HepG2 (cell line): Measurements from ENCODE around the gene MYEOV. TPM values are rescaled to one million over a fixed set of nuclear protein-coding genes. Genes with fewer than 3 reads are reported as not detected.

Experiments used
- ATAC-seq: fragments of 200-7000 bp; cut with Tn5 transposase; 3 replicates; pipeline ENCODE4 v1.9.1; 2020; ENCODE audit warnings: mild to moderate bottlenecking, moderate library complexity
- BruUV-seq: library from RNA; stranded (reverse); fragments of 400-500 nt; replicated peaks from 2 replicates; lab custom pipeline; 2021; lab: Mats Ljungman, UMichigan
- CTCF ChIA-PET: fragments of 300-600 bp; formaldehyde crosslinking; extraction: SDS; loops from one replicate; lab custom pipeline; 2021; ENCODE audit warnings: low total read pairs, inconsistent platforms, low intra/inter-chr PET ratio; lab: Yijun Ruan, JAX
- POLR2A ChIA-PET: fragments of 350-600 bp; sonication (Branson Sonifier 250); formaldehyde crosslinking; loops from one replicate; lab custom pipeline; 2020; ENCODE audit warnings: antibody characterized with exemption, inconsistent platforms; lab: Yijun Ruan, JAX
- DNase-seq: peaks from one replicate; pipeline ENCODE4 v3.0.0-alpha.2; 2015; ENCODE audit warnings: low spot score
- FAIRE-seq: peaks from 3 replicates; lab custom pipeline; 2011; peaks lifted over from hg19 to GRCh38; lab: Jason Lieb, UNC
- H2AFZ ChIP-seq: one replicate; pipeline ENCODE4 v1.6.1; 2011; ENCODE audit warnings: low read length, inconsistent platforms
- H3K27ac ChIP-seq: fragments of 300-600 bp; 3 replicates; pipeline ENCODE4 v1.8.0; 2011; ENCODE audit warnings: mixed run types, mild to moderate bottlenecking, mixed read lengths, low read length, inconsistent platforms; ENCODE audit not compliant: insufficient read depth; ENCODE audit errors: extremely low read length
- H3K27me3 ChIP-seq, 2 experiments: fragments of 200-600 bp in 1 of 2; 2 replicates in 1 of 2; 3 replicates in 1 of 2; pipeline versions ENCODE4 v1.6.0 to v1.8.0; 2011; ENCODE audit warnings: low read length in 2 of 2, mild to moderate bottlenecking in 2 of 2, moderate library complexity in 2 of 2, inconsistent platforms in 1 of 2; ENCODE audit not compliant: insufficient read depth in 2 of 2, control insufficient read depth in 1 of 2
- H3K36me3 ChIP-seq, 2 experiments: fragments of 200-600 bp in 1 of 2; replicated peaks in 1 of 2; 2 replicates in 1 of 2; 3 replicates in 1 of 2; pipeline versions ENCODE4 v1.5.1 to v1.8.0; 2011; ENCODE audit warnings: low read length in 2 of 2, inconsistent platforms in 1 of 2; ENCODE audit not compliant: insufficient read depth in 2 of 2, control insufficient read depth in 1 of 2
- H3K4me1 ChIP-seq: 2 replicates; pipeline ENCODE4 v1.5.1; 2012; ENCODE audit warnings: low read length, inconsistent platforms; ENCODE audit not compliant: insufficient read depth
- H3K4me2 ChIP-seq: 2 replicates; pipeline ENCODE4 v1.6.0; 2011; ENCODE audit warnings: low read depth, low read length, inconsistent platforms
- H3K4me3 ChIP-seq, 3 experiments: fragments of 200-600 bp in 1 of 3; sonication (generic), shearing (Covaris generic) in 1 of 3; replicated peaks in 1 of 3; 2 replicates each; pipeline ENCODE4 v1.5.1; 2011 to 2016; ENCODE audit warnings: low read length in 3 of 3, inconsistent platforms in 2 of 3, low read depth in 2 of 3, mild to moderate bottlenecking in 2 of 3, control low read depth in 1 of 3, mixed read lengths in 1 of 3; ENCODE audit not compliant: insufficient read depth in 1 of 3
- H3K79me2 ChIP-seq: one replicate; pipeline ENCODE4 v1.6.1; 2011; ENCODE audit warnings: low read length, inconsistent platforms; ENCODE audit not compliant: insufficient read depth
- H3K9ac ChIP-seq: 2 replicates; pipeline ENCODE4 v1.6.0; 2011; ENCODE audit warnings: mild to moderate bottlenecking, low read depth, low read length, inconsistent platforms; ENCODE audit not compliant: insufficient read depth
- H3K9me3 ChIP-seq: 2 replicates; pipeline ENCODE4 v1.5.1; 2012; ENCODE audit warnings: mild to moderate bottlenecking, low read length
- H4K20me1 ChIP-seq: 2 replicates; pipeline ENCODE4 v1.6.0; 2011; ENCODE audit warnings: inconsistent platforms, mild to moderate bottlenecking, low read length, moderate library complexity; ENCODE audit not compliant: insufficient read depth
- LCORL ChIP-seq, 2 experiments: fragments of 450-650 bp in 1 of 2; sonication (generic) in 1 of 2; formaldehyde crosslinking in 1 of 2; IDR thresholded peaks; 2 replicates each; pipeline versions ENCODE4 v1.5.0 to v1.6.1; 2017 to 2020; ENCODE audit warnings: antibody characterized with exemption in 1 of 2, missing genetic modification reagents in 1 of 2
- REST ChIP-seq, 2 experiments: IDR thresholded peaks; 2 replicates each; pipeline ENCODE4 v1.6.1; 2011 to 2012; ENCODE audit warnings: low read length in 2 of 2, borderline replicate concordance in 1 of 2, low read depth in 1 of 2, mild to moderate bottlenecking in 1 of 2, moderate library complexity in 1 of 2
- SP5 ChIP-seq: IDR thresholded peaks from 2 replicates; pipeline ENCODE4 v1.6.1; 2016; ENCODE audit warnings: low read depth, borderline replicate concordance
- ZNF687 ChIP-seq: sonication (generic); formaldehyde crosslinking; IDR thresholded peaks from 2 replicates; pipeline ENCODE4 v1.5.1; 2020; ENCODE audit warnings: mild to moderate bottlenecking, missing genetic modification reagents, moderate library complexity
- WGBS: methylation state at CpG from one replicate; pipeline ENCODE4 v1.1.6; 2017; ENCODE audit warnings: low lambda C conversion rate; 5-methylcytosine and 5-hydroxymethylcytosine counted together
- in situ Hi-C: cut with HindIII; loops from 2 replicates; pipeline ENCODE4 v1.10.0; 2017; ENCODE audit warnings: low pct_unique_long_range_greater_than_20kb; ENCODE audit not compliant: extremely low pct_ligation_motif_present
- intact Hi-C: fragments of 100-400 bp; cut with micrococcal nuclease; formaldehyde crosslinking; loops from one replicate; pipeline ENCODE4 v1.10.0; 2022; ENCODE audit not compliant: unreplicated experiment
- polyA plus RNA-seq, 8 experiments: library from polyadenylated mRNA; depleted of rRNA in 3 of 8; stranded (reverse) in 7 of 8; unstranded in 1 of 8; fragments of >200 nt; fragmentation: Illumina TruSeq in 4 of 8; extraction: Trizol in 4 of 8; gene quantifications; 2 replicates each; pipeline versions ENCODE4 v1.2.1 to v1.2.3, GENCODE V29; 2011 to 2016; ENCODE audit warnings: low read depth in 4 of 8, missing spikeins in 1 of 8, mixed read lengths in 1 of 8; ENCODE audit not compliant: insufficient read depth in 1 of 8
- total RNA-seq, 5 experiments: library from RNA; depleted of rRNA; stranded (reverse); fragments of >200 nt; fragmentation: Illumina TruSeq; extraction: Trizol; gene quantifications; 2 replicates each; pipeline ENCODE4 v1.2.3, GENCODE V29; 2016; ENCODE audit warnings: low read depth in 1 of 5
- TF ChIP-seq, protein P1 (sequence below): sonication (generic); formaldehyde crosslinking; IDR thresholded peaks from 2 replicates; pipeline ENCODE4 v1.4.0; 2020; ENCODE audit warnings: missing genetic modification reagents

MYEOV gene
- total and polyA plus RNA-seq, 2 of the 13 experiments (the other 11 are each of a cell fraction or from before 2014, with no cell fraction given): 0.33 to 1.8 TPM

DNA sequence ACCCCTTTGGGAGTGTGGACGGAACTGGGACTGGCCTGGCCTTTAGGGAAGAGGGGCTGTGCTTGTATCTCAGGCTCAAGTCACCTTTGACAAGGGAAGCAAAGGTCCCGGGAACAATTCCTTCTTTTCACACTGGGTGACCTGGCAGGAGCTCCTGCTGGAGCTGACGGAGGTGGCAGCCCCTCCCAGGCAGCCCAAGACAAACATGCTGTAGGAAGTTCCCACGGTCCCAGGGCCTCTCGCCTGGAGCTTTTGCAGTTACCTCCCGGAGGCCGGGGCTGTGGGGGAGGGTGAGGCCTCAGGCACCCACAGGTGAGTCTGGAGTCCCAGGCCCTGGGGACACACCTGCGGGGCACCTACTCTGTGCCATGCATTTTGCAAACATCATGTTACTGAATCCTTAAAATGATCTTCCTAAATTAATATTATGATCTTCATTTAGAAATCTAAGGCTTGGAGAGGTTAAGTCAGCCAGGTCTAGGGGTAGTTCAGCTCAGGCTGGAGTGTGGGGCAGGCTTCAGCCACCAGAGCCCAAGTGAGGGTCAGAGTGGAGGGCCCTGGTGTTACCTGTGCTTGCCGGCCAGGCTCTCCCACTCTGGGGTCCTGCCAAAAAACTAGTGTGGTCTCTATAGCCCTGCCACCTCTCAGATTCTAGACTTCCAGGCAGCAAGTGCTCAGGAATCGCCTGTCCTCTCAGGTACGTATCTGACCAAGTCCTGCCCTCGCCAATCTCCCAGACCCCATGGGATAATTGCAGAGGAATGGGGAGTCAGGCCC, 15.7 kb upstream of the MYEOV start:
- Histone ChIP-seq H3K4me1 (peaks cover 35% of the 10 kb centered on the region), H3K27me3 (peaks cover 3 to 16% of the 10 kb centered on the region in 2 experiments; a peak in 3 of 5 replicates), H3K36me3 (no peaks in the 10 kb centered on the region), H3K9me3 (no peaks in the 10 kb centered on the region), H2AFZ (no peak overlapping the region), H3K9ac (no peak overlapping the region), H3K4me3 (no peak overlapping the region; a peak in 1 of 6 replicates), H3K4me2 (0 out of 2 replicates have a peak overlapping the region, but pooled peaks have one; percentile 1), H3K79me2 (no peaks in the 10 kb centered on the region), H3K27ac (no peak overlapping the region), H4K20me1 (0 out of 2 replicates have a peak, but pooled peaks cover 3% of the 10 kb centered on the region)
- intact Hi-C loops: no loop called here
- in situ Hi-C loops: loop anchor here (10.0 kb wide), 1 partner anchor 63 kb away; no protein-coding TSS in a partner anchor
- 60% methylated on average over 1 of the region's 12 CpGs for WGBS
- DNase-seq (no peak), FAIRE-seq (no peak), ATAC-seq (peak; percentile 51)
- ChIA-PET CTCF (no interaction called here), POLR2A (no interaction called here)
- TF ChIP-seq, protein P1, sequence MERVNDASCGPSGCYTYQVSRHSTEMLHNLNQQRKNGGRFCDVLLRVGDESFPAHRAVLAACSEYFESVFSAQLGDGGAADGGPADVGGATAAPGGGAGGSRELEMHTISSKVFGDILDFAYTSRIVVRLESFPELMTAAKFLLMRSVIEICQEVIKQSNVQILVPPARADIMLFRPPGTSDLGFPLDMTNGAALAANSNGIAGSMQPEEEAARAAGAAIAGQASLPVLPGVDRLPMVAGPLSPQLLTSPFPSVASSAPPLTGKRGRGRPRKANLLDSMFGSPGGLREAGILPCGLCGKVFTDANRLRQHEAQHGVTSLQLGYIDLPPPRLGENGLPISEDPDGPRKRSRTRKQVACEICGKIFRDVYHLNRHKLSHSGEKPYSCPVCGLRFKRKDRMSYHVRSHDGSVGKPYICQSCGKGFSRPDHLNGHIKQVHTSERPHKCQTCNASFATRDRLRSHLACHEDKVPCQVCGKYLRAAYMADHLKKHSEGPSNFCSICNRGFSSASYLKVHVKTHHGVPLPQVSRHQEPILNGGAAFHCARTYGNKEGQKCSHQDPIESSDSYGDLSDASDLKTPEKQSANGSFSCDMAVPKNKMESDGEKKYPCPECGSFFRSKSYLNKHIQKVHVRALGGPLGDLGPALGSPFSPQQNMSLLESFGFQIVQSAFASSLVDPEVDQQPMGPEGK (CRISPR knock-in tag): peak; percentile 39; the same call in 1 of the 2 replicates
- TF ChIP-seq LCORL (IDR thresholded peaks at IDR 0.05) (no peak), LCORL (CRISPR knock-in tag; IDR thresholded peaks at IDR 0.05) (no peak), SP5 (no peak), ZNF687 (CRISPR knock-in tag) (0 out of 2 replicates have a peak, but pooled peaks have one; percentile 14), REST (IDR thresholded peaks at IDR 0.05; ENCODE audit: borderline replicate concordance in 1 of 2, low read depth in 1 of 2, low read length in 2 of 2) (no peak)
- no TSS peak for BruUV-seq
